Measurements from ENCODE around the gene GFPT2. TPM values are rescaled to one million over a fixed set of nuclear protein-coding genes. Genes with fewer than 3 reads are reported as not detected.

GFPT2 gene
- total RNA-seq, 1 donor from 2014 or later = 0.53 TPM

DNA sequence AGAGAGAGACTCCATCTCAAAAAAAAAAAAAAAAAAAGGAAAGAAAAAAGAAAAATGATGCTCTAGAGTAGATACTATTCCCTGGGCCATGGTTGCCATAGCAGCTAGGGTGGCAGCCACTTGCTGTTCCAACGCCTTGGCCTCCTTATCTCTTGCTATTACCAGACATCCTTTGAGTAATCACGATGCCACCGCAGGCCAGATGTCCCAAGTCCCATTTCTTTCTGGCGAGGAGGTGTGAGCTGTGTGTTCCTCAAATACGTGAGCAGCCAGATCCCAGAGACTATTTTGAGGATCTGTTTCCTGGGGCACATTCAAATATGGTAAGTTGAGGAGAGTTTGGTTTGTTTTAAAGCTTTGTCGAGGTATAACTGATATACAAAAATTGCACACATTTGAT is 23.4 kb upstream of the GFPT2 start:
- DNase-seq (ENCODE audit: low read depth) = no peak
- Histone ChIP-seq H3K36me3 (ENCODE audit: control insufficient read depth, insufficient read depth, low read length) (no peaks in the 10 kb centered on the region), H3K4me3 (ENCODE audit: low read depth, low read length) (no peak overlapping the region), H3K27me3 (ENCODE audit: control insufficient read depth, insufficient read depth, low read length) (no peaks in the 10 kb centered on the region)
- no peak for TF ChIP-seq CTCF (IDR thresholded peaks at IDR 0.05; ENCODE audit: insufficient read depth, low read length, severe bottlenecking)
- FAIRE-seq = no peak

GRCh38 chr5:180375955-180376354 is 22.8 kb upstream of the GFPT2 start:
- DNase-seq (ENCODE audit: low read depth) (no peak), FAIRE-seq (no peak)
- H3K27me3 ChIP-seq (ENCODE audit: control insufficient read depth, insufficient read depth, low read length) = no peaks in the 10 kb centered on the region
- no peak overlapping the region for H3K4me3 ChIP-seq (ENCODE audit: low read depth, low read length)
- H3K36me3 ChIP-seq (ENCODE audit: control insufficient read depth, insufficient read depth, low read length) = no peaks in the 10 kb centered on the region
- TF ChIP-seq CTCF (IDR thresholded peaks at IDR 0.05; ENCODE audit: insufficient read depth, low read length, severe bottlenecking) = no peak

DNA sequence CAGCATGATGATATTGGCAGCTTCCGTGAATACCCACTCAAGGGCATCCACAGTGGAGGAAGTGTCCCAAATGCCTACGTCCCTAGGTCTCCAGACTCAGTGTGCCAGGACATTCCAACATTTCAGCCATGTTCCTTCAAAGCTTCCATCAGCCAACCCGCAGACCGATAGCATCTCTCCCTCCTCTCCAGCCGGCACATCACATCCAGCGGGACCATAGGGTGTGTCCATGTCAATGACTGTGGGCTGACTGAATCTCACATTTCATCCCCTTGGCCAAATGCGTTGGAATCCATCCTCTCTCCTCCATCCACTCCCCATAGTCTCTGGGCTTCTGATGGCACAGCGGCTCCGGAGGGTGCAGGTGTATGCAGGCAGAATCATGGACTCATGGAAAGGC is 22.2 kb upstream of the GFPT2 start:
- no peaks in the 10 kb centered on the region for H3K27me3 ChIP-seq (ENCODE audit: control insufficient read depth, insufficient read depth, low read length)
- peak; percentile 75 for FAIRE-seq
- no peak for DNase-seq (ENCODE audit: low read depth)
- TF ChIP-seq CTCF (IDR thresholded peaks at IDR 0.05; ENCODE audit: insufficient read depth, low read length, severe bottlenecking) = no peak
- H3K4me3 ChIP-seq (ENCODE audit: low read depth, low read length) = no peak overlapping the region
- H3K36me3 ChIP-seq (ENCODE audit: control insufficient read depth, insufficient read depth, low read length) = no peaks in the 10 kb centered on the region

GRCh38 chr5:180373870-180374269 is 20.7 kb upstream of the GFPT2 start:
- FAIRE-seq (no peak), DNase-seq (ENCODE audit: low read depth) (no peak)
- Histone ChIP-seq H3K4me3 (ENCODE audit: low read depth, low read length) (no peak overlapping the region), H3K27me3 (ENCODE audit: control insufficient read depth, insufficient read depth, low read length) (no peaks in the 10 kb centered on the region), H3K36me3 (ENCODE audit: control insufficient read depth, insufficient read depth, low read length) (no peaks in the 10 kb centered on the region)
- TF ChIP-seq CTCF (IDR thresholded peaks at IDR 0.05; ENCODE audit: insufficient read depth, low read length, severe bottlenecking) = no peak

DNA sequence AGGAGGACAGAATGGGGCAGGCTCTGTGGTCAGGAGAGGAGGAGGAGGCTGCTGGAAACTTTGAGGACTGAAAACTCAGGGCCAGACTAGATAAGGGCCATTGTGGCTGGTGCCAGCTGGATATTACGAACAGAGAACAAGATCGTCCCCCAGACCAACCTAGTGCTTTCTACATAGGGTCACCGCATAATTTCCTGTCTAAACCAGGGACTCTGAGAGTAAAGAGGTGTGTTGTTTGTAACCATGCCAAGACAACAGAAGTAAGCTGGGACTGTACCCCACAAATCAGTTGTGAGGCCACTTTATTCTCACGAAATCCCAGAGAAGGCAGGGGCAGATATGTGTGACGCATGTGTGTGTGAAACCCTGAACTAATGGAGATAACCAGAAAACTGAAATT is 20.3 kb upstream of the GFPT2 start:
- Histone ChIP-seq H3K27me3 (ENCODE audit: control insufficient read depth, insufficient read depth, low read length) (no peaks in the 10 kb centered on the region), H3K36me3 (ENCODE audit: control insufficient read depth, insufficient read depth, low read length) (no peaks in the 10 kb centered on the region), H3K4me3 (ENCODE audit: low read depth, low read length) (no peak overlapping the region)
- FAIRE-seq (no peak), DNase-seq (ENCODE audit: low read depth) (no peak)
- TF ChIP-seq CTCF (IDR thresholded peaks at IDR 0.05; ENCODE audit: insufficient read depth, low read length, severe bottlenecking) = no peak

DNA sequence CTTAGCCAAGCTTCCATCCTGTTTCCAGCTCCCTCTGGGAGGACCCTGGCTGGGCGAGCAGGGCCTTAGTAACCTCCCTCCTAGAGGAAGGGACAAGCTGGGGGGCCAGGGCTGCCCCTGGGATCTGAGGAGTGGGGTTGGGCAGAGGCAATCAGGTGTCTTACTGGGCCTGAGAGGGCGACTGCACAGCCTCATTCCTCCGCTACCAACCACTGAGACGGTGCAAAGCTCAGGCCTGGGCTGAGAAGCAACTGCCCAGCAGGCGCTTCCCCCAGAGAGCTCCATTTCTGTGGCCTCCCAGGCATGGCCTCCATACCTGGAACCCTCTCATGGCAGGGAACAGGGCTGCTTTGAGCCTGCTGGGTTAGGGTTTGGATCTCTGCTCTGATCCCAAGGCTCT is 18.8 kb upstream of the GFPT2 start:
- Histone ChIP-seq H3K36me3 (ENCODE audit: control insufficient read depth, insufficient read depth, low read length) (no peaks in the 10 kb centered on the region), H3K27me3 (ENCODE audit: control insufficient read depth, insufficient read depth, low read length) (no peaks in the 10 kb centered on the region), H3K4me3 (ENCODE audit: low read depth, low read length) (no peak overlapping the region)
- DNase-seq (ENCODE audit: low read depth) (no peak), FAIRE-seq (no peak)
- no peak for TF ChIP-seq CTCF (IDR thresholded peaks at IDR 0.05; ENCODE audit: insufficient read depth, low read length, severe bottlenecking)
